ENCODE data around the gene CLCN6.

The CLCN6 gene

DNA sequence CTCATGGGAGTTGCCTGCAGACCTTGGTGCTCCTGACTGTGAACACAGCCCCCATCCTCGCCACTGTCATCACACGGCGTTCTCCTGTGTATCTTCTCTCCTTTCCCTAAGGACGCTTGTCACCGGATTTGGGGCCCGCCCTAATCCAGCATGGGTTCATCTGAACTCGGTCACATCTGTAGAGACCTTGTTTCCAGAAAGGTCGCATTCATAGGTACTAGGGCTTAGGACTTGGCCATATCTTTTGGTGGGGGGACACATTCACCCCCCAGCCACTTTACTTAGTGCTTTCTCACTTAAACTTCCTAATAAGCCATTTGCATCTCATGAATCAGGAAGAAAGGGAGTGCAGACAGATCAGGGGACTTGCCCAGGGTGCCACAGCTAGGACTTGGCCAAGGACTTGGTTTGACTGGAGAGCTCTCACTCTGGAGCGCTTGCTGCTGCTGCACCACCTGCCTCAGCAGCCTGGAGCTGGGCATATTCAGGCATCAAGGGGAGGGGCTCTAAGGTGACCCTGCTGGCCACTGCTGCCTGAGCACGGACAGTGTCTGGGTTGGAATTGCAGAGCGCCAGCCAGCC is 31.9 kb downstream of the CLCN6 start:
- no peak for TF ChIP-seq ZNF274 (IDR thresholded peaks at IDR 0.05; ENCODE audit: low read depth, low read length)
- no peak overlapping the region for H3K4me3 ChIP-seq (ENCODE audit: low read length)

DNA sequence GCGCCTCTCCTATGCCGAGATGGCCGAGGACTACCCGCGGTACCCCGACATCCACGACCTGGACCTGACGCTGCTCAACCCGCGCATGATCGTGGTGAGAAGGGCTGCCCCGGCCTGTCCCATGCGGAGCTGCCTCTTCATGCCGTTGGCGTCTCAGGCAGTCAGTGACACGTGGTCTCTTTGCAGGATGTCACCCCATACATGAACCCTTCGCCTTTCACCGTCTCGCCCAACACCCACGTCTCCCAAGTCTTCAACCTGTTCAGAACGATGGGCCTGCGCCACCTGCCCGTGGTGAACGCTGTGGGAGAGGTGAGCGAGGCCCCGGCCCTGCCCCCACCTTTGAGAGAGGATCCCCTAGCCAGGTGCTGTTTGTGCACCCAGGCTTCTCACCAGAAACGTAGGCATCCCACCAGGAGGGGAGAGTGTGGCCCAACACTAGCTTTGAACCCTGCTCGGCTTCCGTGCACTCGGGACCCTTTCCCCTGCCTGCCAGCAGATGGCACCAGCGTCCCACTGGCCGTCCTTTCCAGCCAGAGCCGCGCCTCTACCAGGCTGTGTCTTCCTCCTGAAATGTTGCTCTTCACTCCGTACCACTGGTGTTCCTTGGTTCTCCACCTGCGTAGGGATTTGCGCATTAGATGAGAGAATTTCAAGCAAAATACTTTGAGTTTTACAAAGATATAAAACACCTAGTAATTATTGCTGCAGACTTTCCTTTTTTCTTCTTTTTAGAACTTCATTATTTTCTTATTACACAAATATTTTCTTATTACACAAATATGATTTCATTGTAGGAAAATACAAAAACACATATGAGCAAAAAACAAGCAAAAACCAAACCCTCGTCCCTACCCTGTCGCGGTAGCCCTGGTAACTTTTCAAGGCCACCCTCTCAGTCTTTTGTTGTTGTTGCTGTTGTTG is 32.6 kb downstream of the CLCN6 start:
- no peak overlapping the region for H3K4me3 ChIP-seq (ENCODE audit: low read length)
- TF ChIP-seq ZNF274 (IDR thresholded peaks at IDR 0.05; ENCODE audit: low read depth, low read length): no peak

DNA sequence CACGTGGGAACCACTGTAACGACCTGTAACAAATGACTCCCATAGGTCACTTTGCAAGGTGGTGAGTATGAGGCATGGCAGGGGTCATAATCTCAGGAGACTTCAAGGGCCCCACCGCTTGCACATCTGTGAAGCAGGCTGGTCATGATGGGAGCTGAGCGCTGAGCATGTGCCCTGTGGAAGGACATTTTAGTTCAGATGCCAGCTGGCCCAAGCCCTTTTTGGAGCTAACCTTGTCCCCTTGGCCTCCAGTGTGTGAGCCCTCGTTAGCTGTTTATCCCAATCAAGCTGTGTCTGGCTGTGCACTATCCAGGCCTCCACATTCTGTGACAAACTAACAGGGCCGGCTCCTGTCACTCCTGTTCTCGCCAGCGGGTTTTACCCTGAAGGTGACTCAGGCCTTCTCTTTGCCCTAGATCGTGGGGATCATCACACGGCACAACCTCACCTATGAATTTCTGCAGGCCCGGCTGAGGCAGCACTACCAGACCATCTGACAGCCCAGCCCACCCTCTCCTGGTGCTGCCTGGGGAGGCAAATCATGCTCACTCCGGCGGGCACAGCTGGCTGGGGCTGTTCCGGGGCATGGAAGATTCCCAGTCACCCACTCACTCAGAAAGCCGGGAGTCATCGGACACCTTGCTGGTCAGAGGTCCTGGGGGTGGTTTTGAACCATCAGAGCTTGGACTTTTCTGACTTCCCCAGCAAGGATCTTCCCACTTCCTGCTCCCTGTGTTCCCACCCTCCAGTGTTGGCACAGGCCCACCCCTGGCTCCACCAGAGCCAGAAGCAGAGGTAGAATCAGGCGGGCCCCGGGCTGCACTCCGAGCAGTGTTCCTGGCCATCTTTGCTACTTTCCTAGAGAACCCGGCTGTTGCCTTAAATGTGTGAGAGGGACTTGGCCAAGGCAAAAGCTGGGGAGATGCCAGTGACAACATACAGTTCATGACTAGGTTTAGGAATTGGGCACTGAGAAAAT is 34.0 kb downstream of the CLCN6 start:
- TF ChIP-seq ZNF274 (IDR thresholded peaks at IDR 0.05; ENCODE audit: low read depth, low read length): no peak
- H3K4me3 ChIP-seq (ENCODE audit: low read length): no peak overlapping the region

DNA sequence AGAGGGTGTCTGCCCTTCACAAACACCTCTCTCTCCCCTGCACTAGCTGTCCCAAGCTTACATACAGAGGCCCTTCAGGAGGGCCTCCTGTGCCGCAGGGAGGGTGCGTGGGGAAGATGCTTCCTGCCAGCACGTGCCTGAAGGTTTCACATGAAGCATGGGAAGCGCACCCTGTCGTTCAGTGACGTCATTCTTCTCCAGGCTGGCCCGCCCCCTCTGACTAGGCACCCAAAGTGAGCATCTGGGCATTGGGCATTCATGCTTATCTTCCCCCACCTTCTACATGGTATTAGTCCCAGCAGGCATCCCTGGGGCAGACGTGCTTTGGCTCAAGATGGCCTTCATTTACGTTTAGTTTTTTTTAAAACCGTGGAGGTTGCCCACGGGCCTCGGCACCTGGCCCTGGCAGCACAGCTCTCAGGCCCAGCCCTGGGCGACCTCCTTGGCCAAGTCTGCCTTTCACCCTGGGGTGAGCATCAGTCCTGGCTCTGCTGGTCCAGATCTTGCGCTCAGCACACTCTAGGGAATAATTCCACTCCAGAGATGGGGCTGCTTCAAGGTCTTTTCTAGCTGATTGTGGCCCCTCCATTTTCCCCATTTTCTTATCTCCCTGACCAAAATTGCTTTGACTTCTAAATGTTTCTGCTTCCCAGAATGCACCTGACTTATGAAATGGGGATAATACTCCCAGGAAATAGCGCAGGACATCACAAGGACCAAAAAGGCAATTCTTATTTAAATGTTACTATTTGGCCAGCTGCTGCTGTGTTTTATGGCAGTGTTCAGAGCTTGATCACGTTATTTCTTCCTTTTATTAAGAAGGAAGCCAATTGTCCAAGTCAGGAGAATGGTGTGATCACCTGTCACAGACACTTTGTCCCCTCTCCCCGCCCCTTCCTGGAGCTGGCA is 35.5 kb downstream of the CLCN6 start:
- TF ChIP-seq ZNF274 (IDR thresholded peaks at IDR 0.05; ENCODE audit: low read depth, low read length): no peak
- no peak overlapping the region for H3K4me3 ChIP-seq (ENCODE audit: low read length)

DNA sequence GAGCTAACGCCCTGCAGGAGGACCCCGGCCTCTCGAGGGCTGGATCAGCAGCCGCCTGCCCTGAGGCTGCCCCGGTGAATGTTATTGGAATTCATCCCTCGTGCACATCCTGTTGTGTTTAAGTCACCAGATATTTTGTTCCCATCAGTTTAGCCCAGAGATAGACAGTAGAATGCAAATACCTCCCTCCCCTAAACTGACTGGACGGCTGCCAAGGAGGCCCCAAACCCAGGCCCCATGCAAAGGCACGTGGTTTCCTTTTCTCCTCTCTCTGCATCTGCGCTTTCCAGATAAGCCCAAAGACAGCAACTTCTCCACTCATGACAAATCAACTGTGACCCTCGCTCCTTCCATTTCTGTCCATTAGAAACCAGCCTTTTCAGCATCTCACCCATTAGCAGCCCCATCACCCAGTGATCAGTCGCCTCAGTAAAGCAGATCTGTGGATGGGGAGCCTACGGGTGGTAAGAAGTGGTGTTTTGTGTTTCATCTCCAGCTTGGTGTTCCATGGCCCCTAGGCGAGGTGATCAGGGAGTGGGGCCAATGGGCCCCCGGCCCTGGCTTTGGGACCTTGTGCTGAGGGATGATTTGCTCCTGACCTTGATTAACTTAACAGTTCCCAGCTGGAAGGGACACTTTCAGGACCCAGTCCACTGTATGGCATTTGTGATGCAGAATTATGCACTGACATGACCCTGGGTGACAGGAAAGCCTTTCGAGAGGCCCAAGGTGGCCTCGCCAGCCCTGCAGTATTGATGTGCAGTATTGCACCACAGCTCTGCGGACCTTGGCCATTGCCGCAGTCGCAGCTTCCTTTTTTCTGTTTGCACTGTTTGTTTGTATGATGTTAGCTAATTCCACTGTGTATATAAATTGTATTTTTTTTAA is 36.4 kb downstream of the CLCN6 start:
- H3K4me3 ChIP-seq (ENCODE audit: low read length): no peak overlapping the region
- TF ChIP-seq ZNF274 (IDR thresholded peaks at IDR 0.05; ENCODE audit: low read depth, low read length): no peak

DNA sequence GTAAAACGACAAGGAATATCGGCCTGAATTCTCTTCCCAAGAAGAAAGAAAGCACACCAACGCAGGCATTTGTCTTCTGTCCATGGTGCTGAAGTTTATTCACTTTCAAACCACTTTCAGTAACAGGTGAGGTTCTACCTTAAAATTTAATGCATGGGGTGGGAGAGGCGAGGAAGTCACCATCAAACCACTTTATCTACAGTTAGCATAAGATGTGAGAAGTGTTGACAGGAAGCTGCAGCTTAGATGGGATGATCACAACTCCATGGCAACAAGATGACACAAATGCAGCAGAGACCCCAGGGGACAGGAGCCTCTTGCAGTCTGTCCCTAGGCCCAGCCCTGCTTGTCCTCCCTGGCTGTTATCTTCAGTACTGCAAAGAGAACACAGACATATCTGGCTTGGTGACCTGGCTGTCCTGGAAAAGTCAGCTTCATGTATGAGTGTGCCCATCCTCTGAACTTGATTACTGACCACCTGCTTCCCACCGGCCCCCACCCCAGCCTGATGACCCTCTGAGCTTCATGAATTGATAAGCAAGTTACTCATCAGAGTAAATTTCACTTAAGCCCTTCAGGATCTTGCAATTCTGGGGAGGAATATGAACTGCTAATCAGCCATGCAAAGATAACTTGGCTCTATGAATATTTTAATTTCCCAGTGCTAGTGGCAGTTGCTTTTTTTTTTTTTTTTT is 39.8 kb downstream of the CLCN6 start:
- no peak overlapping the region for H3K4me3 ChIP-seq (ENCODE audit: low read length)
- TF ChIP-seq ZNF274 (IDR thresholded peaks at IDR 0.05; ENCODE audit: low read depth, low read length): no peak

DNA sequence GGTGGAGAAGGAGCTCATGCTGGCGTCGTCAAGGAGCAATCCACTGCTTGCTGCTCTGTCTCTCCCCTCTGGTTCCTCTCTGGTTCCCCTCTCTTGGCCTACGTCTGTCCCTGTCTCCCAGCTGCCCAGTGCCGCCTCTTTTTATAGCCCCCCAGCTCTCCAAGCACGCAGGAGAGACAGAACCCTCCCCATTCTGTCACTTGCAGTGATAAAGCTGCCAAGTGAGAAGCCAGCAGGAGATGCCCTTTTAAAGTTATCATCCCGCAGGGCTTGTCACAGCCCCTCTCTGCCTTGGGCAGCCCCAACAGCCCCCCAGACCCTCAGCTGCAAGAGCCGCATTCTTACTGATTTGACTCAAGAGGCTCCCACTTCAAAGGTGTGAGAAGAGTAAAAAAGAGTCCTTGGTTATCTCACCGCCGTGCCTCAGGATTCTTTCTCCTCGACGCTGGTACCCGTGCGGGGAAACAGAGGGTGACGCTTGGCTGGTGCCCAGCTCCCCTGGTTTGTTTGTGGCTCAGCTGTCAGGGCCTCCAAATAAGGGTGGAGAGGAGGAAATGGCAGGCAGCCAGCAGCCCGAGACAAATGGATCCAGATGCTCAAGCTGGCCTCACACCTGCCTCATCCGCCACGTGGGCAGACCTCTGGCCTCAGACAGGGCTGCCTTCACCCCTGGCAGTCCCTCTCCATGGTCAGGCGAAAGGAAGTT is 41.8 kb downstream of the CLCN6 start, which contains the start of gene NPPA:
TSS of gene NPPA (minus strand) at position 117 of the 706 bp plus-strand sequence. CDS start at position 18, 99 bp downstream.
- TF ChIP-seq ZNF274 (IDR thresholded peaks at IDR 0.05; ENCODE audit: low read depth, low read length): no peak
- H3K4me3 ChIP-seq (ENCODE audit: low read length): no peak within 1 kb of the TSS

DNA sequence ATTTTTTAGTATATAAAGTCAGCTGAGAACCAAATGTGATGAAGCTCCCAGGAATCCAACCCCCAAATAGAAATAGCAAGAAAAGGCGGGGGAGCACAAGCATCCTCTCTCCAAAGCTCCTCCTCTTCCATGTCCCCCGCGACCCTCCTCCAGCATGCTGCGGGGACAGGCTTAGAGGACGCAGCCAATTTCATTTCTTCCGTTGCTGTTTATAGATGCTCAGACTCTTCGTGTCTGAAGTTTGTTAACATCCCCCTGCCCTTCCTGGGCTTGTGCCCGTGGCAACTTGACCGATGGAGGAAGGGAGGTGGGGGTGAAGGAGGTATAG is 42.3 kb downstream of the CLCN6 start:
- H3K4me3 ChIP-seq (ENCODE audit: low read length): no peak overlapping the region
- TF ChIP-seq ZNF274 (IDR thresholded peaks at IDR 0.05; ENCODE audit: low read depth, low read length): no peak

DNA sequence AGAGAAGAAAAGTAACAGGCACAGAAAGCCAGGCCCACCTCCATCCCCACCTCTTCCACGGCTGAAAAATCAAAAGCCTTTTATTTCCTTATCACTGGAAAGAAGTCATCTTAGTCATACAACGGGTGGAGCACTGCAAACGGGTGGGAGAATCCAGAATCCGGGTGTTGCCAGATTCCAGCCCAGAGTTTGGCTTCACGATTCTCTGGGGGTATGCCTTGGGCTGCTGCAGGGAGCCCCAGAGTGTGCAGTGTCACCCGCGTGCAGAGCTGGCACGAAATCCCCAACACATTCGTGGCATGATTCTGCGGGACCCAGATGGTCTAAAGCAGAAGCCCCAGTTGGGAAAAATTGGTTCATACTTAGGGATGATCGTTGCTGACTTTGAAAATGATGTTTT is 44.2 kb downstream of the CLCN6 start:
- TF ChIP-seq ZNF274 (IDR thresholded peaks at IDR 0.05; ENCODE audit: low read depth, low read length): no peak

DNA sequence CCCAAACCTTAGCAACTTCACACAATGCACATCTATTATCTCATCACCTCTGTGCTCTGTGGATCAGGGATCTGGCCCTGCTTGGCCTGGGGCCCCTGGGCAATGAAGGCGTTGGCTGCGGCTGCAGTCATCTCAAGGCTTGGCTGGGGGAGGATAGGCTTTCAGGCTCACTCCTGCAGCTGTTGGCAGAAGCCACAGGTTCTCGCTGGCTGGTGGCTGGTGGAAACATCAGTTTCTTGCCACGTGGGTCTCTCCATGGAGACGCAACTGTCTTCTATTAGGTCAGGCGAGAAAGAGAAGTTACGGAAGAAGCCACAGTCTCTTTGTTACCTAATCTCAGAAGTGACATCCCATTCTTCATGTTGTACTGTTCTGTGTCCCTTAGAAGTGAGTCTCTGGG is 45.2 kb downstream of the CLCN6 start:
- TF ChIP-seq ZNF274 (IDR thresholded peaks at IDR 0.05; ENCODE audit: low read depth, low read length): no peak
- no peak overlapping the region for H3K4me3 ChIP-seq (ENCODE audit: low read length)

More for the DNA sequence above, 44.2 kb downstream of the CLCN6 start:
- no peak overlapping the region for H3K4me3 ChIP-seq (ENCODE audit: low read length)

DNA sequence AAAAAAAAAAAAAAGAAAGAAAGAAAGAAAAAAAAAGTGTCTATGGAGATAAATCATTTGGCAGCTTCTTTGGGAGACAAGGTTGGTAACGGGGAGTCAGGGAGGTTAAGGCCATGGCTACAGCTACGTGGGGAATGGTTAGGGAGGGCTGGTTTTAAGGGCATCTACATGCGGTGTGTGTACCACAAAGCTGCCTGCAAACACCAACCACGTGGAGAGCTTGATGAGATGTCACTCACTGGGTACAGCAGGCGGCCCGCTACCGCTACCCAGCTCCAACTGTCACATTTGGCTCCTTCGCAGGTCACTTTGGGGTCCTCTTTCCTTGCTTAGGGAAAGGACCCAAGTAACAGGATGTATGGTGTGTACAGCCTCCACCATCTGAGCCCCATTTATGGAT is 48.5 kb downstream of the CLCN6 start:
- TF ChIP-seq ZNF274 (IDR thresholded peaks at IDR 0.05; ENCODE audit: low read depth, low read length): no peak

More for the DNA sequence above, 48.5 kb downstream of the CLCN6 start:
- H3K4me3 ChIP-seq (ENCODE audit: low read length): no peak overlapping the region
